G401.6 (cell line): ENCODE data around the gene DNAJC21.
"Not testable (repeated sequence)": the region's sequence is repeated elsewhere in the genome, so short reads cannot be mapped to it uniquely, and the experiment has no call there.

ENCODE experiments used
- FAIRE-seq: peaks from 2 replicates; lab custom pipeline; 2012; peaks lifted over from hg19 to GRCh38; lab: Jason Lieb, UNC

Gene DNAJC21

GRCh38 chr5:34929134-34929719 is at the start of gene DNAJC21:
Gene DNAJC21 (plus strand): TSS chr5:34929559. CDS start chr5:34929820, 261 bp downstream.
- peak; percentile 96 for FAIRE-seq

- no peak for FAIRE-seq
Observed at GRCh38 chr5:34881246-34881645, 48.1 kb upstream of the DNAJC21 start.

GRCh38 chr5:34886392-34887119 is 42.8 kb upstream of the DNAJC21 start:
- FAIRE-seq: no peak

GRCh38 chr5:34889394-34889793 is 40.0 kb upstream of the DNAJC21 start:
- no peak for FAIRE-seq

- no peak for FAIRE-seq
Observed at GRCh38 chr5:34891981-34892380, 37.4 kb upstream of the DNAJC21 start.

- no peak for FAIRE-seq
Observed at GRCh38 chr5:34892414-34892813, 36.9 kb upstream of the DNAJC21 start.

GRCh38 chr5:34894716-34895115 is 34.6 kb upstream of the DNAJC21 start:
- no peak for FAIRE-seq

GRCh38 chr5:34895641-34896419 is 33.5 kb upstream of the DNAJC21 start:
- no peak for FAIRE-seq

GRCh38 chr5:34897646-34898045 is 31.7 kb upstream of the DNAJC21 start:
- no peak for FAIRE-seq

GRCh38 chr5:34898258-34898895 is 31.0 kb upstream of the DNAJC21 start:
- peak; percentile 87 for FAIRE-seq

GRCh38 chr5:34899066-34899465 is 30.3 kb upstream of the DNAJC21 start:
- FAIRE-seq: no peak

GRCh38 chr5:34900652-34901051 is 28.7 kb upstream of the DNAJC21 start:
- no peak for FAIRE-seq

GRCh38 chr5:34903260-34903659 is 26.1 kb upstream of the DNAJC21 start:
- FAIRE-seq: no peak

GRCh38 chr5:34905564-34905963 is 23.8 kb upstream of the DNAJC21 start:
- peak; percentile 77 for FAIRE-seq

- no peak for FAIRE-seq
Observed at GRCh38 chr5:34913072-34913471, 16.3 kb upstream of the DNAJC21 start.

- no peak for FAIRE-seq
Observed at GRCh38 chr5:34914671-34915138, 14.7 kb upstream of the DNAJC21 start.

- FAIRE-seq: peak; percentile 93
Observed at GRCh38 chr5:34915139-34915855, 14.1 kb upstream of the DNAJC21 start, which contains the start of the genes BRIX1 and RAD1. Gene BRIX1 (plus strand): TSS chr5:34915711. CDS start chr5:34915739, 28 bp downstream. Gene RAD1 (minus strand): TSS chr5:34915504. CDS start chr5:34914892, 612 bp downstream.

GRCh38 chr5:34915856-34916192 is 13.5 kb upstream of the DNAJC21 start:
- no peak for FAIRE-seq

GRCh38 chr5:34916518-34916917 is 12.8 kb upstream of the DNAJC21 start:
- FAIRE-seq: no peak

- no peak for FAIRE-seq
Observed at GRCh38 chr5:34918025-34918424, 11.3 kb upstream of the DNAJC21 start.

GRCh38 chr5:34919077-34919476 is 10.3 kb upstream of the DNAJC21 start:
- FAIRE-seq: no peak

- not testable (repeated sequence) for FAIRE-seq
Observed at GRCh38 chr5:34923256-34923655, 6.1 kb upstream of the DNAJC21 start.
